HepG2 (cell line): ENCODE measurements around the gene PPIP5K1. TPM values are rescaled to one million over a fixed set of nuclear protein-coding genes. Genes with fewer than 3 reads are reported as not detected.

Experiments
- ATAC-seq: fragments of 200-7000 bp; cut with Tn5 transposase; 3 replicates; pipeline ENCODE4 v1.9.1; 2020; ENCODE audit warnings: mild to moderate bottlenecking, moderate library complexity
- BruUV-seq: library from RNA; stranded (reverse); fragments of 400-500 nt; replicated peaks from 2 replicates; lab custom pipeline; 2021; lab: Mats Ljungman, UMichigan
- CTCF ChIA-PET: fragments of 300-600 bp; formaldehyde crosslinking; extraction: SDS; loops from one replicate; lab custom pipeline; 2021; ENCODE audit warnings: low total read pairs, inconsistent platforms, low intra/inter-chr PET ratio; lab: Yijun Ruan, JAX
- POLR2A ChIA-PET: fragments of 350-600 bp; sonication (Branson Sonifier 250); formaldehyde crosslinking; loops from one replicate; lab custom pipeline; 2020; ENCODE audit warnings: antibody characterized with exemption, inconsistent platforms; lab: Yijun Ruan, JAX
- DNase-seq: peaks from one replicate; pipeline ENCODE4 v3.0.0-alpha.2; 2015; ENCODE audit warnings: low spot score
- FAIRE-seq: peaks from 3 replicates; lab custom pipeline; 2011; peaks lifted over from hg19 to GRCh38; lab: Jason Lieb, UNC
- H2AFZ ChIP-seq: one replicate; pipeline ENCODE4 v1.6.1; 2011; ENCODE audit warnings: low read length, inconsistent platforms
- H3K27ac ChIP-seq: fragments of 300-600 bp; 3 replicates; pipeline ENCODE4 v1.8.0; 2011; ENCODE audit warnings: mixed run types, mild to moderate bottlenecking, mixed read lengths, low read length, inconsistent platforms; ENCODE audit not compliant: insufficient read depth; ENCODE audit errors: extremely low read length
- H3K27me3 ChIP-seq, 2 experiments: fragments of 200-600 bp in 1 of 2; 2 replicates in 1 of 2; 3 replicates in 1 of 2; pipeline versions ENCODE4 v1.6.0 to v1.8.0; 2011; ENCODE audit warnings: low read length in 2 of 2, mild to moderate bottlenecking in 2 of 2, moderate library complexity in 2 of 2, inconsistent platforms in 1 of 2; ENCODE audit not compliant: insufficient read depth in 2 of 2, control insufficient read depth in 1 of 2
- H3K36me3 ChIP-seq, 2 experiments: fragments of 200-600 bp in 1 of 2; replicated peaks in 1 of 2; 2 replicates in 1 of 2; 3 replicates in 1 of 2; pipeline versions ENCODE4 v1.5.1 to v1.8.0; 2011; ENCODE audit warnings: low read length in 2 of 2, inconsistent platforms in 1 of 2; ENCODE audit not compliant: insufficient read depth in 2 of 2, control insufficient read depth in 1 of 2
- H3K4me1 ChIP-seq: 2 replicates; pipeline ENCODE4 v1.5.1; 2012; ENCODE audit warnings: low read length, inconsistent platforms; ENCODE audit not compliant: insufficient read depth
- H3K4me2 ChIP-seq: 2 replicates; pipeline ENCODE4 v1.6.0; 2011; ENCODE audit warnings: low read depth, low read length, inconsistent platforms
- H3K4me3 ChIP-seq, 3 experiments: fragments of 200-600 bp in 1 of 3; sonication (generic), shearing (Covaris generic) in 1 of 3; replicated peaks in 1 of 3; 2 replicates each; pipeline ENCODE4 v1.5.1; 2011 to 2016; ENCODE audit warnings: low read length in 3 of 3, inconsistent platforms in 2 of 3, low read depth in 2 of 3, mild to moderate bottlenecking in 2 of 3, control low read depth in 1 of 3, mixed read lengths in 1 of 3; ENCODE audit not compliant: insufficient read depth in 1 of 3
- H3K79me2 ChIP-seq: one replicate; pipeline ENCODE4 v1.6.1; 2011; ENCODE audit warnings: low read length, inconsistent platforms; ENCODE audit not compliant: insufficient read depth
- H3K9ac ChIP-seq: 2 replicates; pipeline ENCODE4 v1.6.0; 2011; ENCODE audit warnings: mild to moderate bottlenecking, low read depth, low read length, inconsistent platforms; ENCODE audit not compliant: insufficient read depth
- H3K9me3 ChIP-seq: 2 replicates; pipeline ENCODE4 v1.5.1; 2012; ENCODE audit warnings: mild to moderate bottlenecking, low read length
- H4K20me1 ChIP-seq: 2 replicates; pipeline ENCODE4 v1.6.0; 2011; ENCODE audit warnings: inconsistent platforms, mild to moderate bottlenecking, low read length, moderate library complexity; ENCODE audit not compliant: insufficient read depth
- CHCHD3 ChIP-seq: sonication (generic); formaldehyde crosslinking; IDR thresholded peaks from 2 replicates; pipeline ENCODE4 v1.8.0; 2022; ENCODE audit warnings: mild to moderate bottlenecking, missing genetic modification reagents, moderate library complexity
- PCBP1 ChIP-seq: fragments of 200-400 bp; formaldehyde crosslinking; IDR thresholded peaks from 2 replicates; pipeline ENCODE4 v1.6.1; 2017; ENCODE audit warnings: mild to moderate bottlenecking, low read depth, low read length, borderline replicate concordance
- ZBTB40 ChIP-seq, 2 experiments: fragments of 450-650 bp in 1 of 2; sonication (generic) in 1 of 2; formaldehyde crosslinking in 1 of 2; IDR thresholded peaks; 2 replicates each; pipeline versions ENCODE4 v1.6.1 to v1.8.0; 2016 to 2022; ENCODE audit warnings: antibody characterized with exemption in 1 of 2, mild to moderate bottlenecking in 1 of 2, missing genetic modification reagents in 1 of 2
- ZNF383 ChIP-seq: sonication (generic); formaldehyde crosslinking; IDR thresholded peaks from 2 replicates; pipeline ENCODE4 v1.4.0; 2020; ENCODE audit warnings: missing genetic modification reagents, mild to moderate bottlenecking, borderline replicate concordance
- ZNF720 ChIP-seq: sonication (generic); formaldehyde crosslinking; IDR thresholded peaks from 2 replicates; pipeline ENCODE4 v1.4.0; 2020; ENCODE audit warnings: missing genetic modification reagents
- WGBS: methylation state at CpG from one replicate; pipeline ENCODE4 v1.1.6; 2017; ENCODE audit warnings: low lambda C conversion rate; 5-methylcytosine and 5-hydroxymethylcytosine counted together
- in situ Hi-C: cut with HindIII; loops from 2 replicates; pipeline ENCODE4 v1.10.0; 2017; ENCODE audit warnings: low pct_unique_long_range_greater_than_20kb; ENCODE audit not compliant: extremely low pct_ligation_motif_present
- intact Hi-C: fragments of 100-400 bp; cut with micrococcal nuclease; formaldehyde crosslinking; loops from one replicate; pipeline ENCODE4 v1.10.0; 2022; ENCODE audit not compliant: unreplicated experiment
- polyA plus RNA-seq, 8 experiments: library from polyadenylated mRNA; depleted of rRNA in 3 of 8; stranded (reverse) in 7 of 8; unstranded in 1 of 8; fragments of >200 nt; fragmentation: Illumina TruSeq in 4 of 8; extraction: Trizol in 4 of 8; gene quantifications; 2 replicates each; pipeline versions ENCODE4 v1.2.1 to v1.2.3, GENCODE V29; 2011 to 2016; ENCODE audit warnings: low read depth in 4 of 8, missing spikeins in 1 of 8, mixed read lengths in 1 of 8; ENCODE audit not compliant: insufficient read depth in 1 of 8
- total RNA-seq, 5 experiments: library from RNA; depleted of rRNA; stranded (reverse); fragments of >200 nt; fragmentation: Illumina TruSeq; extraction: Trizol; gene quantifications; 2 replicates each; pipeline ENCODE4 v1.2.3, GENCODE V29; 2016; ENCODE audit warnings: low read depth in 1 of 5
- TF ChIP-seq, protein P1 (sequence below): sonication (generic); formaldehyde crosslinking; IDR thresholded peaks from 2 replicates; pipeline ENCODE4 v1.4.0; 2020; ENCODE audit warnings: missing genetic modification reagents

Gene PPIP5K1
- total and polyA plus RNA-seq, 2 of the 13 experiments (the other 11 are each of a cell fraction or from before 2014, with no cell fraction given): 9.9 to 10.9 TPM

- no peak for FAIRE-seq
- WGBS: no CpG with 5 or more reads among the region's 15 CpGs
- Histone ChIP-seq H3K79me2 (no peaks in the 10 kb centered on the region), H2AFZ (no peak overlapping the region), H3K4me2 (no peak overlapping the region), H3K36me3 (0 out of 5 replicates have a peak, but pooled peaks cover 0 to 1% of the 10 kb centered on the region in 2 experiments), H3K4me3 (no peak overlapping the region), H4K20me1 (no peaks in the 10 kb centered on the region), H3K9ac (no peak overlapping the region), H3K9me3 (no peaks in the 10 kb centered on the region), H3K27me3 (peaks cover 1 to 23% of the 10 kb centered on the region in 2 experiments; a peak in 4 of 5 replicates), H3K4me1 (no peaks in the 10 kb centered on the region), H3K27ac (no peak overlapping the region)
- no peak; the same call in 2 of the 3 replicates for ATAC-seq
- ChIA-PET POLR2A (no interaction called here), CTCF (no interaction called here)
- in situ Hi-C loops: no loop called here
- no TSS peak for BruUV-seq
- TF ChIP-seq ZNF383: no peak
- no peak for TF ChIP-seq CHCHD3 (CRISPR knock-in tag)
- no peak for TF ChIP-seq PCBP1
- TF ChIP-seq ZBTB40 (IDR thresholded peaks at IDR 0.05): no peak
- TF ChIP-seq ZBTB40 (CRISPR knock-in tag; IDR thresholded peaks at IDR 0.05): no peak
- TF ChIP-seq ZNF720 (CRISPR knock-in tag): no peak
- TF ChIP-seq, protein P1, sequence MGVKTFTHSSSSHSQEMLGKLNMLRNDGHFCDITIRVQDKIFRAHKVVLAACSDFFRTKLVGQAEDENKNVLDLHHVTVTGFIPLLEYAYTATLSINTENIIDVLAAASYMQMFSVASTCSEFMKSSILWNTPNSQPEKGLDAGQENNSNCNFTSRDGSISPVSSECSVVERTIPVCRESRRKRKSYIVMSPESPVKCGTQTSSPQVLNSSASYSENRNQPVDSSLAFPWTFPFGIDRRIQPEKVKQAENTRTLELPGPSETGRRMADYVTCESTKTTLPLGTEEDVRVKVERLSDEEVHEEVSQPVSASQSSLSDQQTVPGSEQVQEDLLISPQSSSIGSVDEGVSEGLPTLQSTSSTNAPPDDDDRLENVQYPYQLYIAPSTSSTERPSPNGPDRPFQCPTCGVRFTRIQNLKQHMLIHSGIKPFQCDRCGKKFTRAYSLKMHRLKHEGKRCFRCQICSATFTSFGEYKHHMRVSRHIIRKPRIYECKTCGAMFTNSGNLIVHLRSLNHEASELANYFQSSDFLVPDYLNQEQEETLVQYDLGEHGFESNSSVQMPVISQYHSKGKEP: no peak
- intact Hi-C loops: no loop called here
- no peak for DNase-seq
Observed at GRCh38 chr15:43529141-43529540, 60.9 kb downstream of the PPIP5K1 start.
